GM10266 (cell line): ENCODE measurements around the gene ADGRF1.

ENCODE experiments used
- DNase-seq: peaks from one replicate; pipeline ENCODE4 v3.0.0; 2012; ENCODE audit errors: extremely low spot score
- TF ChIP-seq, protein P1 (sequence below): IDR thresholded peaks from 2 replicates; pipeline ENCODE4 v1.5.1; 2012; ENCODE audit warnings: mild to moderate bottlenecking, low read depth; ENCODE audit not compliant: control insufficient read depth, insufficient read depth; ENCODE audit errors: missing control alignments

ADGRF1 gene

DNA sequence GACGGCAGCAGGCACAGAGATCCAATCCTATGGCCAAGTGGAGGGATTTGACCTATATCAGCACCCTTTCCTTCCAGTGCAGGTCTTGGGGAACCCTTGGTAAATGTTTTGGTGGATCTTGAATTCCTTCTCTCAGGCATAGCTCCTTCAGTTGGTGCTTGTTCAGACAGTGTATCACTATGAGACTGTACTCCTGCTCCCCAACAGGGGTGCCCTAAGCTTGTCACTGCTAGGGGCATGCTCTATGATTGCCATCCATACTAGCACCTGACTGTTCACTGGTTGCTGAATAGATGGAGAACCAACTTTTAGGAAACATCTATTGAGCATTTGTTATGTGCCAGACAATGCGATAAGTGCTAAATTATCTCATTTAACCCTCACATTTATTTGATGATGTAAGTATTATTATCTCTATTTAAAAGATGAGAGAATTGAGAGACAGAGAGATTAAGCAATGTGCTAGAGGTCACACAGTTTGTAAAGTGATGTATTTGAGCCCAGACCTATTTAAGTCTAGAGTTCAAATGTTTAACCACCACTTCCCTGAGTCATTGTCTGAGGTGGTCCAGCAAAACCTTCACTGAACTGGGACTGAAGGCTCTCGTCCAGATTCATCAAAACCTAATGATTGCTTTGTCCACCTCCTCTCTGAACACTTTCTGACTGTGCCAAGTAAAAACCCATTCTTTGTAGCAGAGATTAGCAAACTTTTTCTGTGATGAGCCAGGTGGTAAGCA is 34.3 kb downstream of the ADGRF1 start:
- no peak for DNase-seq
- TF ChIP-seq, protein P1, sequence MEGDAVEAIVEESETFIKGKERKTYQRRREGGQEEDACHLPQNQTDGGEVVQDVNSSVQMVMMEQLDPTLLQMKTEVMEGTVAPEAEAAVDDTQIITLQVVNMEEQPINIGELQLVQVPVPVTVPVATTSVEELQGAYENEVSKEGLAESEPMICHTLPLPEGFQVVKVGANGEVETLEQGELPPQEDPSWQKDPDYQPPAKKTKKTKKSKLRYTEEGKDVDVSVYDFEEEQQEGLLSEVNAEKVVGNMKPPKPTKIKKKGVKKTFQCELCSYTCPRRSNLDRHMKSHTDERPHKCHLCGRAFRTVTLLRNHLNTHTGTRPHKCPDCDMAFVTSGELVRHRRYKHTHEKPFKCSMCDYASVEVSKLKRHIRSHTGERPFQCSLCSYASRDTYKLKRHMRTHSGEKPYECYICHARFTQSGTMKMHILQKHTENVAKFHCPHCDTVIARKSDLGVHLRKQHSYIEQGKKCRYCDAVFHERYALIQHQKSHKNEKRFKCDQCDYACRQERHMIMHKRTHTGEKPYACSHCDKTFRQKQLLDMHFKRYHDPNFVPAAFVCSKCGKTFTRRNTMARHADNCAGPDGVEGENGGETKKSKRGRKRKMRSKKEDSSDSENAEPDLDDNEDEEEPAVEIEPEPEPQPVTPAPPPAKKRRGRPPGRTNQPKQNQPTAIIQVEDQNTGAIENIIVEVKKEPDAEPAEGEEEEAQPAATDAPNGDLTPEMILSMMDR = no peak

DNA sequence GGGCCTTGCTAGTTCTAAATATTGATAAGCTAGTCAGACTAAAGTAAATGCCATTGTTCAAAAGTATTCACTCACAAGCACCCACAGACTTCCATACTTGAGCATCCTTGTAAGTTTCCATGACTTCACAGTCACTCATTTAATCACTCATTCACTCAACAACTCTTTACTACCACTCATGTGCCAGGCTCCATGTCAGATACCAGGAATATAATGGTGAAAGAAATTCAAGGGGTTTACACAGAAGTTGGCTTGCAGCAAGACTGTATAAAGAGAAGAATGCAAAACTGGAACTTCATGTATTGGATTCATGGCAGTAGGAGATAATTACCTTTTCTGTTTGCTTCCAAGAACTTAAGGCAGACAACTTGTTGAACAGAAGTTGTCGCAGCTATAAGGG is 36.6 kb downstream of the ADGRF1 start:
- DNase-seq = no peak
- TF ChIP-seq, protein P1 = no peak

DNA sequence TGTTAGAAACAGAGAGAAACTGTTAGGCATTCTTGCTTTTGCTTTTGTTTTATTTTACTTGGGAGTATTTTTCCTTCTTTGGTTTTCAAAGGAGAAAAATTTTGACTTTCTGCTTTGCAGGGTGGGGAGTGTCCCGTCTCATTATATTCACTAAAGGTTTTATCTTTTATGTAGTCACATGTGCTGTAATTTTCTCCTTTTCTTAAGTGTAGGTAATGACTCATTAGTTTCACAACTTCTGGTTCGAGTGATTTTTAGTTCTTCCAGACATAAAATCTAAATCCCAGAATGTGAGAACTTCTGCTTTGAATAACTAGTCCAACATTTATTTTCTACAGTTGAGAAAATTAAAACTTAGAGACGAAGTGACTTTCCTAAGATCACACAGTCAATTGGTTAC is 37.7 kb downstream of the ADGRF1 start:
- TF ChIP-seq, protein P1 = no peak
- no peak for DNase-seq

DNA sequence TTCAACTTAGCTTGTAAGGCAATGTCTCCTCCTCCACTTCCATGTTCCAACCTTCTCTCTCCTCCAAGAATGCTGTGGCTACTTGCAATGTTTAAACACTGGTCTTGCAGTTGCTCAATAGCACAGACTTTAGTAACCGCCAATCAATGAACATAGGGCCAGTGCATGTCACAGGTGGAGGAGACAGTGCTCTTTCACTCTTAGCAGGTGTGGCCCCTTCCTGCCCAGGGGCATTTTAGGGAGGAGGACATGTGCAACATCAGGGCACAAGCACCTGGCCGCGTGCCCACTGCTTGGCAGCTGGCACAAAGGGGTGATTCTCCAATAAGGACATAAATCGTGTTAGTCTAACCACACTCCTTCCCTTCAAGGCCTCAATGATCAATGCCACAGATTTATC is 41.3 kb downstream of the ADGRF1 start:
- TF ChIP-seq, protein P1 = no peak
- DNase-seq = no peak

DNA sequence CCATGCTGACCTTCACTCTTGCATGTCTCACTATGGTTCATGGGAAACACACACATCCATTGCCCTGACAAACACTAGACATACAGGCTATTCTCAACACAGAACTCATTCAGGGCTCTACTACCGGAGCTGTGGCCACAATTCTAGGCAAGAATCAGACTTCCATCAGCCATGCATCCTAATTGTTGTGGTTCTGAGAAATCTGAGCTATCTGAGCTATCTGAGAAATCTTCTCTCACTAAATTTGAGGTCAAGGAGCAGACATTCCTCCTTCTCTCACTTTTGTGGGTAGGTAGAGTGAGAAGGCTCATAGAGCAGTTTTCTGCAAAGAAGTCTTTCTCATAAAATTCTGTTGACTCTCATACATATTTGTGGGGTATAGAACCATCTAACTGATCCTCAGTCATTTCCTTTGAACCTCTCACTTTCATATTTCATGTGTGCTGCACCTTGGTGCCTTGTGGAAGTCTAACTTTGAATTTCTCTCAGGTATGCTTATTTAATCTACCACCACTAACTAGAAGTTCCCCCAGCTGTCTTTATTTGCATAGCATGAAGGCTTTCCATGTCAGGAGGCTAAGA is 43.6 kb downstream of the ADGRF1 start:
- TF ChIP-seq, protein P1 = no peak
- no peak for DNase-seq

DNA sequence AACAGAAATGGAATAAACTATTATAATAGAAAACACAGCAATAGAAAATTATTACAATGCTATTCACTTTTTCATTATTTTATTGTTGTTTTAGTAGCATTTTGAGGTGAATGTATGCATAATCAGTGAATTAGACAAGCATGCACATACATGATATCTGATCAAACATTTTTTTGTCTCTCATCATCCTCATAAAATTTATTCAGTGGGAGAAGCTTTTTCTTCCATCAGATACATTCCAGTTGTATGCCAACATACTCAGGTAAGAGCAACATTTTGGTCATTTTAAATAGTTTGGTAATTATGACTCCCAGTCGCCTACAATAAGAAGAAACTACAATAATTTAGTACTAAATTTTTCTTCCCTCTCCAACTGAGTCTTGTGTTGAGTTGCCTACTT is 44.5 kb downstream of the ADGRF1 start:
- TF ChIP-seq, protein P1 = no peak

More for the DNA sequence above, 44.5 kb downstream of the ADGRF1 start:
- DNase-seq = no peak
